Smooth muscle cell (in vitro differentiated cells): ENCODE results near the gene STOX2. TPM values are rescaled to one million over a fixed set of nuclear protein-coding genes. Genes with fewer than 3 reads are reported as not detected.

Experiments
- DNase-seq: peaks from one replicate; lab custom pipeline; 2025; ENCODE audit not compliant: unreplicated experiment; lab: John Stamatoyannopoulos, UW
- H2AFZ ChIP-seq: fragments of 200-600 bp; sonication (generic); 2 replicates; pipeline ENCODE4 v1.6.0; 2016; ENCODE audit warnings: antibody characterized with exemption, low read depth, mild to moderate bottlenecking
- H3F3A ChIP-seq: fragments of 200-600 bp; sonication (generic); 2 replicates; pipeline ENCODE4 v1.6.0; 2017; ENCODE audit warnings: antibody characterized with exemption, low read depth
- H3K27ac ChIP-seq: fragments of 200-600 bp; sonication (generic); 2 replicates; pipeline ENCODE4 v1.5.1; 2016; ENCODE audit warnings: low read depth, mild to moderate bottlenecking
- H3K27me3 ChIP-seq: fragments of 200-600 bp; sonication (generic); 2 replicates; pipeline ENCODE4 v1.6.1; 2016; ENCODE audit warnings: low read depth, mild to moderate bottlenecking
- H3K36me3 ChIP-seq: fragments of 200-600 bp; sonication (generic); 2 replicates; pipeline ENCODE4 v1.5.1; 2016; ENCODE audit warnings: low read depth
- H3K4me1 ChIP-seq: fragments of 200-600 bp; sonication (generic); 2 replicates; pipeline ENCODE4 v1.5.1; 2016; ENCODE audit warnings: low read depth
- H3K4me2 ChIP-seq: fragments of 200-600 bp; sonication (generic); 2 replicates; pipeline ENCODE4 v1.6.0; 2016; ENCODE audit warnings: mild to moderate bottlenecking
- H3K4me3 ChIP-seq: fragments of 200-600 bp; sonication (generic); 2 replicates; pipeline ENCODE4 v1.5.1; 2016; ENCODE audit warnings: mild to moderate bottlenecking
- H3K79me2 ChIP-seq: fragments of 200-600 bp; sonication (generic); 2 replicates; pipeline ENCODE4 v1.6.0; 2016; ENCODE audit warnings: low read depth, mild to moderate bottlenecking
- H3K9ac ChIP-seq: fragments of 200-600 bp; sonication (generic); 2 replicates; pipeline ENCODE4 v1.6.0; 2016; ENCODE audit warnings: low read depth
- H3K9me3 ChIP-seq: fragments of 200-600 bp; sonication (generic); replicated peaks from 2 replicates; pipeline ENCODE4 v1.5.1; 2016; ENCODE audit warnings: low read depth
- H4K20me1 ChIP-seq: fragments of 200-600 bp; sonication (generic); 2 replicates; pipeline ENCODE4 v1.6.0; 2016; ENCODE audit warnings: low read depth
- CTCF ChIP-seq: fragments of 200-600 bp; sonication (generic); IDR thresholded peaks from 2 replicates; pipeline ENCODE4 v1.5.1; 2017; ENCODE audit warnings: borderline replicate concordance, mild to moderate bottlenecking, antibody characterized with exemption; ENCODE audit not compliant: insufficient read depth, poor library complexity, severe bottlenecking
- WGBS: methylation state at CpG from one replicate; pipeline ENCODE4 v1.1.7; 2016; ENCODE audit warnings: low lambda C conversion rate; 5-methylcytosine and 5-hydroxymethylcytosine counted together
- polyA plus RNA-seq: library from polyadenylated mRNA; unstranded; fragments of >200 nt; fragmentation: Nextera tagmentation; extraction: Ambion mirVana; gene quantifications from 2 replicates; pipeline ENCODE4 v1.2.1, GENCODE V29; 2016
- total RNA-seq: library from RNA; depleted of rRNA; stranded (reverse); fragments of >200 nt; gene quantifications from 2 replicates; pipeline ENCODE4 v1.2.3, GENCODE V29; 2014

The STOX2 gene
- total and polyA plus RNA-seq, 2 experiments from 2014 or later = 1.3 to 4.2 TPM

GRCh38 chr4:183918696-183919095, 13.6 kb downstream of the STOX2 start:
- Histone ChIP-seq H3K4me2 (no peak overlapping the region), H3K9ac (no peak overlapping the region), H3K4me1 (peaks cover 9% of the 10 kb centered on the region), H3K79me2 (no peaks in the 10 kb centered on the region), H3K9me3 (no peaks in the 10 kb centered on the region), H4K20me1 (no peaks in the 10 kb centered on the region), H3K36me3 (no peaks in the 10 kb centered on the region), H2AFZ (no peak overlapping the region), H3K4me3 (no peak overlapping the region), H3F3A (no peaks in the 10 kb centered on the region), H3K27ac (no peak overlapping the region), H3K27me3 (no peaks in the 10 kb centered on the region)
- 95% methylated on average over 10 of the region's 10 CpGs for WGBS
- DNase-seq = no peak
- no peak for TF ChIP-seq CTCF

- H3K27me3 ChIP-seq = no peaks in the 10 kb centered on the region
- H3K9me3 ChIP-seq = no peaks in the 10 kb centered on the region
- H3K4me2 ChIP-seq = no peak overlapping the region
- H3K4me1 ChIP-seq = peaks cover 9% of the 10 kb centered on the region
- no peak overlapping the region for H3K9ac ChIP-seq
- 89% methylated on average over 12 of the region's 12 CpGs for WGBS
- H3K36me3 ChIP-seq = no peaks in the 10 kb centered on the region
- no peak overlapping the region for H3K27ac ChIP-seq
- DNase-seq = no peak
- no peaks in the 10 kb centered on the region for H4K20me1 ChIP-seq
- H2AFZ ChIP-seq = no peak overlapping the region
- no peaks in the 10 kb centered on the region for H3K79me2 ChIP-seq
- no peak overlapping the region for H3K4me3 ChIP-seq
- H3F3A ChIP-seq = no peaks in the 10 kb centered on the region
- no peak for TF ChIP-seq CTCF
Measured at GRCh38 chr4:183919141-183919540, 14.0 kb downstream of the STOX2 start.

GRCh38 chr4:183920512-183920911, 15.4 kb downstream of the STOX2 start:
- no peaks in the 10 kb centered on the region for H3K79me2 ChIP-seq
- 35% methylated on average over 3 of the region's 3 CpGs for WGBS
- H2AFZ ChIP-seq = no peak overlapping the region
- no peaks in the 10 kb centered on the region for H3K36me3 ChIP-seq
- peaks cover 9% of the 10 kb centered on the region for H3K4me1 ChIP-seq
- no peak for TF ChIP-seq CTCF
- no peaks in the 10 kb centered on the region for H3F3A ChIP-seq
- H3K27ac ChIP-seq = no peak overlapping the region
- no peak overlapping the region for H3K9ac ChIP-seq
- no peaks in the 10 kb centered on the region for H3K9me3 ChIP-seq
- no peak overlapping the region for H3K4me2 ChIP-seq
- no peaks in the 10 kb centered on the region for H4K20me1 ChIP-seq
- no peak for DNase-seq
- no peak overlapping the region for H3K4me3 ChIP-seq
- H3K27me3 ChIP-seq = no peaks in the 10 kb centered on the region

GRCh38 chr4:183921335-183921734, 16.2 kb downstream of the STOX2 start:
- Histone ChIP-seq H3K4me3 (no peak overlapping the region), H3K36me3 (no peaks in the 10 kb centered on the region), H2AFZ (no peak overlapping the region), H3K79me2 (no peaks in the 10 kb centered on the region), H3K27me3 (no peaks in the 10 kb centered on the region), H3K4me2 (no peak overlapping the region), H3K9ac (no peak overlapping the region), H4K20me1 (no peaks in the 10 kb centered on the region), H3K9me3 (no peaks in the 10 kb centered on the region), H3F3A (no peaks in the 10 kb centered on the region), H3K27ac (no peak overlapping the region), H3K4me1 (peaks cover 9% of the 10 kb centered on the region)
- WGBS = 89% methylated on average over 2 of the region's 2 CpGs
- no peak for TF ChIP-seq CTCF
- no peak for DNase-seq
